IPS-NIHi7 (cell line): ENCODE data around the gene CORO6.

ENCODE experiments used
- DNase-seq: peaks from one replicate; pipeline ENCODE4 v3.0.0; 2012; ENCODE audit warnings: mixed read lengths; ENCODE audit errors: extremely low spot score

The CORO6 gene

DNA sequence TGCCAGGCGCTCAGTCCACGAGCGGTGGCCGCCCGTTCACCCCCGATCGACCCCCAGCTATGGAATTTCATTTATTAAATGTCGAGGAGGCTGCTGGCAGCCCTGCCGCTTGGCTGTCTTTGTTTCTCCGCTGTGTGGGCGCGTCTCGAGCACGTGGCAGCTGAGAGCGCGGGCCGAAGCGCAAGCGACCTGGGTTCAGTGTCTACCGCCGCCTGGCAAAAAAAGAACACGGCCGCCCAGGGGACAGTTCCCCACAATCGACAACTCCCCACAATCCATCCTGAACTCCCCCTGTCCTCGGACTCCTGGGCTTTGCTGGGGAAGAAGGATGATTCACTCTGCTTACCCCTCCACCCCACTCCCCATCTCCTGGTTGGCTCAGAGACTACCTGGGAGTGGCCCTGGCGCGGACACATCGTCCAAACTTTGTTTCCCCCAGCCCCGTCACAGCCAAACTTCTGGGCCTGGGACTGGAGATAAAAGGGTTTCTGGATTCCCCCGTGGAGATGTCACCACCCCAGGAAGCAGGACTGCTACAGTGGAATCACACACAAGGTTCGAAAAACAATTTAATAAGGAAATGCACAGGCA is 31.5 kb downstream of the CORO6 start:
- peak; percentile 73 for DNase-seq

- DNase-seq: no peak
Measured at GRCh38 chr17:29590411-29591145, 32.1 kb downstream of the CORO6 start.

DNA sequence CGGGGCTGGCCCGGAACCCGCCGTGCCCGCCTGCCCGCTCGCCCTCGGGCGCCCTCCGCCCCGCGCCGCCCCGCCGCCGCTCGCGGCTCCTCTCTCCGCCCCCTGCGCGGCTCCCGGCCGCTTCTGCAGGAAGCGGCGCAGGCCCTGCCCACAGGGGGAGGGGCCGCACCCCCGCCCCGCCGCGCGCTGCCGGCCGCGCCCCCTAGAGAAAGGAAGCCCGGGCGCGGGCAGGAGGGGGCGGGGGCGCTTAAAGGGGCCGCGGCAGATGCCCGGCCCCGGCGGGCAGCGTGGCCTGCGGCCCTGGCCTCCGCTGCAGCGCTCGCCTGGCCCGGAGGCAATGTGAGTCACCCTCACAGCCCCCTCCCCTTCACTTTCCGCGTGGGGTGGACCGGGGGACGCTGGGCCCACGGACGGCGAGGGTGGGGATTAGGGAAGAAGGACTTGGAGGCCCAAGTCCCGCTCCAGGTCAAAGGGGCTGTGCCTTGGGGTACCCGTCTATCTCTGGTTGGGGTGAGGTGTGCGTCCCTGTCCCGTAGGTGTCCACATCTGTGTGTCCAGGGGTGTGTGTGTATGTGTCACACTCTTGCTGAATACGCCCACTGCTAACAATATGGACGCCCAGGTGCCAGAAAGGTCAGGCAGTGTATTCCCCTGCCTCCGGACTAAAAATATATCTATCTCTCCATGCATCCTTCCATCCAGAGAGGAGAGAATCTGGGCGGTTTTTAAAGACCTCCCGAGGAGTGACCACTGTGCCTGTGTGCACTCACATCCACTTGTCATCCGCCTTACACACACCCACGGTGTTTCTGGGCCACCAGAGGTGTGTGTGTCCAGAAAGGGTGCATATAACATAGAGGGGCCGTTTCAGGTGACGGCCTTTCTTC is 32.9 kb downstream of the CORO6 start, which contains the start of gene GIT1:
GIT1 (minus strand) TSS at position 125 of the 887 bp plus-strand sequence. CDS start 270 bp downstream, outside the sequence.
- DNase-seq: peak; percentile 91

DNA sequence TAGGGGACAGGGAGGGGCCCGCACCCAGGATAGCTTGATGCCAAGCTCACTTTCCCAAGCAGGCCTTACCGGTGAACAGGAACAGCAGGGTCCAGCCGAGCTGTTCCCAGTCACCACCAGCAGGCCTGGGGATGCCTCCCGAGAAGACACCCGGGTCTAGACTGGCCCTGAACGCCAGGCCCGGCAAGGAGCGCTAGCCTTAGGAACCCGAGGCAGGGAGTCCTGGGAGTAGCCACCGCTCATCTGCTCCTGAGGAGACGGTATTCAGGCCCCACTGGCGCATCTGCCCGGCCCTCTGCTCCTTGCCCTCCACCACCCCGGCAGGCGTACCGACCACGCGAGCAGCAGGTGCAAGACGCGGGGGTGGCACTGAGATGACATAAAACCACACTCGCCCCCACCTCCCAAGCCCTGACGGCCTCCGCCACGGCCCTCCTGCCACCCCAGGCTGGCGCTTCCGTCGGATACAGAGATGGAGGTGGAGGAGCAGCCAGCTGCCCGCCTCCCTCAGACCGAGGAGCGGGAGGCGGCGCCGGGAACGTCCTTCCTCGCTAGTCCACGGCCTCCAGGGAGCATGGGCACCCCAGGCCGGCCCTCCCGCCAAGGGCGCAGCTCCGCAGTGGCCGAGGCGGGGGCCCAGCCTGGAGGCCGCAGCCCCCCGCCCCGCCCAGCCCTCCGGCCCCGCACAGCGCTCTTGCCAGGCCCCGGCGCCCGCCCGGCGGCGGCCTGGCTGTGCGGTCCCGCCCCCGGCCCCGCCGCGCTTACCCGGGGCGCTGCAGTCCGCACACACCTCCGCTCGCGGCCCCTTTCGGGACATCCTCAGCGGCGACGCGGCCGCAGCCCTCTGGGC is 33.9 kb downstream of the CORO6 start:
- peak; percentile 52 for DNase-seq

DNA sequence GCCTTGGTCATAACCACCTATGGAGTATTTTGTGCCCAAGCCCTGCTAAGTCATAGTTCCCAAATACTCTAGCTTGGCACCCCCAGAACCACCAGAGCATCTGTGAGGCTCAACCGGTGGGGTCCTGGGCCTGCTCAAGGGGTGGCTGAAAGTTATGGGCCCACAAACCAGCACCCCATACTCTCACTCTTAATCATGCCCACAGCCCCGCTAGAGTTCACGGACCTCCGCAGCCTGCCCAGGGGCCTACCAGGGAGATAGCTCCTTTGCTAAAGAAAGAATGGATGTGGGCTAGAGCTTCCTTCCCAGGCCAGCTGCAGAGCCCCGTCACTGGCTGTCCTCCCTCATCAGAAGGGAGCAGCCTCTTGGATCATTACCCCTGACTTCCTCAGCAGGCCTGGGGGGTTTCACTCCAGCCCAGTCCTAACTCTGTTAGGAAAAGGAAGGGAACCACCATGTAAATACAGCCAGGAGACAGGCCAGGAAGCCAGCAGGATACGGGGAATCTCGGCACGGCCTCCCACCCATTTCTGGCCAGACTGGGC is 34.6 kb downstream of the CORO6 start:
- no peak for DNase-seq

DNA sequence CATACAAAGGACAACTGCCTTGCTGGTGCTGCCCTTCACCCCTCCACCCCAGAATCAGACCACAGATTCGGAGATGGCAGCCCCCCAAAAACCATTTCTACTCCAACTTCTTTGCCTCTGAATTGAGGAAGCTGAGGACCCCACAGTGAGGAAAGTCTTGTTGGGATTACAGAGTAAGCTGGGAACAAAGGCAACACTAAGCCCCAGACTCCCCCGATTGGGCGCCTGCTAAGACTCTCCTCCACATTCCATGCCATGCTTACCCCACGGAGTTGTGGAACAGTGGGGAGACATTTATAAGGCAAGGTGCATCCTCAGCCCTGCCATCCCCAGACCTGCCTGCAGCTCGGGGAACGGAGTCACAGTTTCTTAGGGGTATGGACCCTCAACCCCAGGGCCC is 35.1 kb downstream of the CORO6 start:
- DNase-seq: no peak

DNA sequence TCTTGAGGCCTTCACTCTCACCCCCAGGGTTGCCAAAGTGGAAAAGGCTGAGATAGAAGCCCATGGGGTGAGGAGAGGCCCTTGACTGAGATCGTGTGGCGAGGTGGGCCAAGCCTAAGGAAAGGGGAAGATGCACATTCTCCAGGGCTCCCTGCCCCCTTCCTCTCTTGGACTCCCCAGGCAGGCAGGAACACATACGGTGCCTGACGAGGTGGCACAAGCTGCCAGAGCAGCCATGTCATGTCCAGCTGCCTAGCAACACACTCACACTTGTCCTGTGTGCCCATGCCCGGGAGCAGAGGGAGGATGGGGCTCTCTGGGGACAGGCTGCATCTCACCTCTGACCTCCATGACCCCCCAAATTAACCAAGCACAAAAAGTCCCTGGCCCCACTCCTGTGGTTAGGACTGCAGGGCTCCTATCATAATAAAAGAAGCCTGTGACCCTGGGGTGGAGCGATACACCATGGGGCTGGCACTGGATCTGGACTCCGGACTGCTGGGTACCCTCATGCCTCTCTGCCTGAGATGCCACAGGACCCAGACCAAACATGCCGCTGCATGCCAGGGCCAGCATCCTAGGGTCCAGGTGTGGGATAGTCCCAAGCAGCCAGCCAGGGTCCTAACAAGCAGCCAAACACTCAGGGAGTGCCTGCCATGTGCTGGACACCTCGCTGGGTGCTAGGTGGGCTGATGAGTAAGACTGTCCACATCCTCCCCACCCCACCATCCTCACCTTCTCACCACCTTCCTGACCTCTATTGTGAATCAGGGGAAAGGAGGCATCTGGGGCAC is 35.8 kb downstream of the CORO6 start:
- no peak for DNase-seq

DNA sequence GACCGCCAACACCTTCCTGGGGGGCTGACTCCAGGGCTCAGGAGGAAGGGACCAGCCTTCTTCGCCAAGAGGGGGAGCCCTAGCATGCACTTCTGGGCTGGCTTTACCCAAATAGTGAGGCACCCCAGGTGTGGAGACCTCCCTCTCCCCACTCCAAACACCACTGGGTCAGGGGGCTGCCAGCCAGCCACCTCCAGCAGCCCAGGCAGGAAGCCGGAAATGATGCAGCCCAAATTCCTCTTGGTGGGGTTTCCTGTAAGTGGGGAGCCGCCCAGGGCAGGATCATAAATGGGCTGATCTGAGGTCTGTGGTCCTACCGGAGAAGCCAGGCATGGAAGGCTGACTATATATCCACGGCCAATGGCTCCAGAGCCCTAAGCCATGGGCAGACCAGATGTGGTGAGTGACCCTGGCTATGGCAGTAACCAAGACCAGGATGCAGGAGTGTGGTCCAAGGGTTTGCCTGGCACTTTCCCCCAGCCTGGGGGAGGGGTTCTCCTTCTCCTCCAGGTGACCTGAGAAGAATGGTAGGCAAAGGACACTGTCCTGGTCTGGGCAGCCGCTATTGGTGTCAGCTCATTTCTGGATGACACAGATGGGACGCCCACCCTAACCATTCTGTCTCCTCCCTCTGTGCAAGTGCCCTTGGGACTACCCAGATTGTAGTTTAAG is 37.5 kb downstream of the CORO6 start:
- peak; percentile 31 for DNase-seq

DNA sequence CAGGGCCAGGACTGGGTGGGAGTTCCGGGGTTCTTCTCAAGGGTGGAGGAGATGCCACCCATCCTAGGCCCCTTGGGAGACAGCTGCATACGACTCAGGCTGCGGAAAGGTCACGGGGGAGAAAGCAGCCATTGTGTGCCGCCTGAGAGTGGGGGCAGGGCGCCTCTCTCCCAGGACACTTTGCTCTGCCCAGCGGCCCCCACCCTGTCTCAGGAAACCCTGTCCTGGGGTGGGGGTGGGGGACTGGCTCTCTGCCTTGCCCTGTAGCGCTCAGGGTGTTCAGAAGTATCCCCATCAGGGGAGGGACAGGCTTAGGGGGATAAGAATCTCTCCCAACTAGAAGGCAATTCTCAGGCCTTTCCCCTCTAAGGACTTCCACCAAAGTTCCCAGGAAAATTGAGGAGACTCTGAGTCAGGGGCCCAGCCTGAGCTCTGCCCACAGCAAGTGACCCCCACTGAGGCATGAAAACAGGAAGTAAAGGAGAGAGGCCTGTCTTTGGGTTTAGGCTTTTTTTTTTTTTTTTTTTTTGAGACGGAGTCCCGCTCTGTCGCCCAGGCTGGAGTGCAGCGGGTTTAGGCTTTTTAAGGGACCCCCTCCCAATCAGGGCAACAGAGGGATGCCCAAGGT is 38.1 kb downstream of the CORO6 start:
- DNase-seq: no peak

DNA sequence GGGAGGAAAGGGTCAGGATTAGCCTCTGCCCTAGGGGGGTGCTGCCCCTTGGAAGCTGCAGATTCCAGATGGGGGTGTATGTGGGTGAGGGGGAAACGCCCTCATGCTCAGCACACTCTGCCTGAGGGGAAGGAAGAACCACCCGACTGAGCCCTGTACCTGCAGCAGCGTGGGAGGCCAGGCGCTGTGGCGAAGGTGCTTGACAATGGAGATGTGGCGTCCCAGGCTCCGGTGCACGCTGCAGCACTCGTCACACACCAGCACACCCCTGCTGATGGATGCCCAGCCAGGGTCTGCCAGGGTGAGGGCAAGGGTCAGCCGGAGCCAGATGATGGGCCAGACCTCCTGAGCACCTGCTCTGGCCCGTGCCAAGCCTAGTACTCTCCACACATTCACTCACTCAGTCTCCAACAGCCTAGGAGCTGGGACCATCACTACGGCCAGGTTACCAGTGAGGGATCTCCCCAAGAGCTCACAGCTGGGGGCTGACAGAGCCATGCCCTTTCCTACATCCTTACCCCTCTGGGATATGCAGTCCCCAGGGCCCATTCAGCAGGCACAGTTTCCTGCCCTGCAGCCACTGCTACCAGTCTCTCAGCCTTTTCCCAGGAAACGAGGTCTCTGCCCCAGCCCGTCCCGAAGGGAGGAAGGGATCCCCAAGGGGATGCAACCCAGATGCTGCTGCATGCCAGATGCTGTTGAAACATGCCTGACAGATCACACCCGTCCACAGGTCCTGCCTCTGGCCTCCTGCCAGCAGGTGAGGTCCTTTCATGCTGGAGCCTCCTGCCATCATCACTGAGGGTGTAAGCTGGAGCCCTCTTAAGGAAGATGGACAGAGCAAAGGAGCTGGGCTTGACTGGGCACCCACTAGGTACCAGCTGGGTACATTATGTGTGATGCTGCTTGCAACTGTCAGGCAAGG is 39.1 kb downstream of the CORO6 start:
- no peak for DNase-seq

- DNase-seq: no peak
Measured at GRCh38 chr17:29582772-29583171, 39.9 kb downstream of the CORO6 start.

DNA sequence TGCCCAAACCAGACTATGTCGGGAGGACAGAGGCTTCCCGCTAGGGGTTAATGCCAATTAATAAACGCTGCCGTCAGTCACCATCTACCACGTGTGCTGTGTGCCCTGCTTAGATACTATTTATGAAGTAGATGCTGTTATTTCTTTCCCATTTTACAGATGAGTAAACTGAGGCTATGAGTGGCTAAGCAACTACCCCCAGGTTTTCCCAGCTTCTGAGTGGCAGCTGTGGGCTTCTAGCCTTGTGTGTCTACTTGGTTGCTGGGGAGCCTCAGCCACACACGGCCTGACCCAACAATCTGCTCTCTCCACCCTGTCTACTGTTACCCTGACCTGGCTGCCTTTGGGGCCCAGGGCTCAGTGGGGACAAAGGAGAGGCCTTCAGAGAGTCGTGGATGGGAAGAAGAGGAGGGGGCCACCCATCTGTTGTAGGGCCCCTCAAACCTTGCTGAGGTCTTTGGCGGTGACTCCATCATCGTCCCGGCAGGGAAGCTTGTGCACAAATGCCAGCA is 40.4 kb downstream of the CORO6 start:
- no peak for DNase-seq

GRCh38 chr17:29581583-29582253 is 41.0 kb downstream of the CORO6 start:
- no peak for DNase-seq

GRCh38 chr17:29579866-29580771 is 42.6 kb downstream of the CORO6 start:
- DNase-seq: peak; percentile 87

- no peak for DNase-seq
Measured at GRCh38 chr17:29578626-29579485, 43.9 kb downstream of the CORO6 start.
